Testis (tissue), 2 donors: Measurements from ENCODE around the gene CD300H.

Experiments used
- CTCF ChIP-seq, 3 experiments: fragments of 450-650 bp in 2 of 3; fragments of 200-600 bp in 1 of 3; sonication (generic) in 1 of 3; IDR thresholded peaks; one replicate each; pipeline ENCODE4 v1.5.1; 2016 to 2019; ENCODE audit warnings: antibody characterized with exemption in 3 of 3, mild to moderate bottlenecking in 2 of 3, moderate library complexity in 1 of 3
- POLR2A ChIP-seq: fragments of 450-650 bp; IDR thresholded peaks from one replicate; pipeline ENCODE4 v1.6.1; 2017; ENCODE audit warnings: antibody characterized with exemption, mild to moderate bottlenecking, moderate library complexity

DNA sequence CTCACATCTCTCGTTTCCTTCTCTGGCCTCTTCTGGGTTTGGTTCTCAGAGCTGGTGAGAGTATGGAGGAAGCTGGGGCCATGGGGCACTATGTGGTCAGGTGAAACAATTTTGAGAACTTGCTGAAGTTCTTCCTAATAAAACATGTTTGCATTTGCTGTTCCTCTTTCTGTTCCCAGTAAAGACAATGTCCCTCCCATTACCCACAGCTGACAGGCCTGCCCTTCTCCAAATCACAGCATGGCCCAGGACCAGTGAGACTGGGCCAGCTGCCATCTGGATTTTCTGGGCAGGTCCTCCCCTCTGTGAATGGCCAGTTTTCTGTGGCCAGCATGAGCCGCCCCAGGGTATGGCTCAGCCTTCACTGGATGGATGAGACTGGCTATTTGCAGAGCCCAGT lies at the start of gene CD300H:
- no peak for TF ChIP-seq POLR2A
- TF ChIP-seq CTCF (IDR thresholded peaks at IDR 0.05): no peak
